IPS-18c (cell line): ENCODE results near the gene PDXK.

Experiments
- H3K4me3 ChIP-seq: 2 replicates; pipeline ENCODE4 v1.7.0; 2013; ENCODE audit warnings: low read depth, mild to moderate bottlenecking, low read length, moderate library complexity; ENCODE audit not compliant: insufficient read depth
- H3K9me3 ChIP-seq: one replicate; pipeline ENCODE4 v1.6.1; 2013; ENCODE audit warnings: mild to moderate bottlenecking, low read length, moderate library complexity; ENCODE audit not compliant: control insufficient read depth, insufficient read depth

PDXK gene

DNA sequence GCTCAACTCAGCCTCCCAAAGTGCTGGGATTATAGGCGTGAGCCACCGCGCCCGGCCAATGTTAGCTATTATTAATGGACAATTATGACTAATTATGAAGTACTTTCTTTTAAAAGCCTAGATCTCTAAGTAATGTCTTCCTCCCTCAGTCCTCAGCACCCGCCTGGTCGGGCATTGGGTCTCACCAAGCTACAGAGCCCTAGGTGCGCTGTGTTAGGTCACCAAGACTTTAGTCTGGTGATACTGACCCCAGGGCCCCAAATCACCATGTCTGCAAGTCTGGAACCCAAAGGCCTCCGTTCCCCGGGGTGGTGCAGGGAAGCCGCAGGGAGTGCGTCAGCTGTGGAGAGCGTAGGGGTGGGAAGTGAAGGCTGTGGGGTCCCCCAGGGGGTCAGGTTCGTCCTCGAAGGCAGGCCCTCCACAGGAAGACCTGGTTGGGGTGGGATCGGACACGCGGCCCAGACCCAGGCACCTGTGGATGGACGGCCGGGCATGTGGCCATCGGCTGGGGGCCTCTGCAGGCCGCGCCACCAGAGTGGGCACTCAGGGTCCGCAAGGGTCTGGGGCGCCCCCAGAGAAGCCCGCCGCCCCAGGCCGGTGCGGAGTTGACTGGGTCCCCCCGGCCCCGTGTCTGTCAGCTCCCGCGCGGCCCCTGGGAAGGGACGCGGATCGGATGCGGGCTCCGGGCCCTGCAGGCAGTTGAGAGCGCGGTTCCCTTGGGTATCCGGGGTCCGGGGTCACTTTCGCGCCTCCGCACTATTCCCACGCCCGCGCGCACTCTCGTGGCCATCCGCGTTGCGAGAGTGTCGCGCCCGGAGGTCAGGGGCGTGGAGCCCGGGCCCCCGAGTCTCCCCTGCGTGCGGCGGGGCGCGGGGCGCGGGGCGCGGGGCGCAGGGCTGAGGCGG, 710 bp upstream of the PDXK start:
- no peaks in the 10 kb centered on the region for H3K9me3 ChIP-seq

DNA sequence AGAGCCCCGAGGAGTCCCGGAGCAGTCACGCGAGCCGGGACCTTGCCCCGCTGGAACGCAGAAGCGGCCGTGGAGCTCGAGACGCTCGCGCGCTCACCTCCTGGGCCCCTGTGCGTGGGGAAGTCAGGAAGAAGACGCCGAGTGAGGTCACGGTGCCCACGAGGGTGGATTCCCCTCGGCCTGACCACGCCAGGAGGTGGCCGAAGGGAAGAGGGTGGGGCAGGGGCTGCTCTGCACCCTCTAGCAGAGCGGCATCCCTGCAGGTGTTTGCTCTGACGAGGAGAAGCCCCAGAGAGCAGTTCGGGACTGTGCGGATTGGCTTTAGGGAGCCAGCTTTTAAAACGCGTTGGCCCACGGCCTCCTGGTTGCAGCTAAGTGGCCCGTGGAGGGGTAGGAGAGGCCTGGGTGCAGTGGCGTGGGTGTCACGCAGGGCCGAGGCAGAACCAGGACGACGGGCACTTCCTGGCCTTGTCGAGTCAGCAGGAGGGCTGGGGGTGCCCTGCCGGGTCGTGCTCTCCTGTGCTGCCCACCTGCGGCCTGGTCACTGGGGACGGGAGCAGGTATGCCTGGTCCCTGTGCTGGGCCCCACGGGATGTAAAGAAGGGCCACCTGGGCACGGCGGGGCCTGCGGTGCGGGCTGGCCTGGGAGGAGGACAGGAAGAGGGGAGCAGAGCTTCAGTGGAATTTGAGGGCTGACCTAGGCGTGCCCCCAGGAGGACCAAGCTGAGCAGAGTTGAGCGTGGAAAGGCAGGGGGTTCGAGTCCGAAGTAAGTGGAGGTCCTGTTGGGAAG, 1.0 kb downstream of the PDXK start:
- H3K9me3 ChIP-seq, result no peaks in the 10 kb centered on the region
- H3K4me3 ChIP-seq, result peak overlapping the region; percentile 91

More for the DNA sequence above, 710 bp upstream of the PDXK start:
- H3K4me3 ChIP-seq, result peak overlapping the region; percentile 69

DNA sequence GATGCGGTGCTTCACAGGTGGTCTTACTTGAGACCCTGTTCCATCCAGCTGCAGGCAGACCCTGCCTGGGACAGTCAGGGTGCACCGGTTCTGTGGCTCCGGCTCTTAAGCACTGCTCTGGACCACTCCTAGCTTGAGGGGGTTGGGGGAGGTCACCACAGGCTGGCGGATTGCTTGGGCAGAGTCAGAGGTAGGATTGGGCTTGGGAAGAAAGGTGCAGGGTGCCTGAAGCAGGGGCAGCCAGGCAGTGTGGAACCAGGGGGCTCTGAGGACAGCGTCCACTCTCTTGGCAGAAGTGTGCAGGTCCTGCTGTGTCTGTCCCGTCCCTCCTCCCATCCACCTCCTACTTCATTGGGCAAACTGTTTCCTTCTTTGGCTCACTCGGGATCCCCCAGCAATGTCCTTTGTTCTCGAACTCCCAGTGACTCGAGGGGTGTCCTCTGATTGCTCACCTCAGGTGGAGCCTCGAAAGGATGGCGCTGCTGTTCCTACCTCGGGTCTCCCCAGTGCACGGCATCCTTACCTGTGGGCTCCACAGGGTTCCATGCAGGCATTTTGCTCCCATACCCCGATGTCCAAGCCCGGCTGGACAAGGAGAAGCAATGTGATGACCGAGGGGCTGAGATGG, 1.7 kb downstream of the PDXK start:
- H3K9me3 ChIP-seq, result no peaks in the 10 kb centered on the region
- peak overlapping the region; percentile 91 for H3K4me3 ChIP-seq

DNA sequence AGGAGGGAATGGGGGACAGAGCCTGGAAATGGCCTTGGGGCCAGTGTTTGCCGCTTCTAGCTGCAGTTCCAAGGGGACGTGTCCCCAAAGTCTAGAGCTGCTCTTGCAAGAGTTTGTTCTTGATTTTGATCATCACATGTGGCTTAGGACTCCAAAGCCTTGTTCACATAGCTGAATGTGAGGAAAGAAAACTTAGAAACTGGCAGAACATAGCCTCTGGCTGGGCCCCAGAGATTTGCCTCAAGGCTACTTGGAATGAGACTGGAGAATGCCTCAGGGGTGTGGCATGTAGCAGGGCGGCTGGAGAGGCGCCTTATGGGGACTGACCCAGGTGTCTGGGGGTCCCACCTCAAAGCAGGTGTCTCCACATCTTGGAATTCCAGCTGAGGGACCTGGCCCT, 2.3 kb downstream of the PDXK start:
- no peaks in the 10 kb centered on the region for H3K9me3 ChIP-seq
- H3K4me3 ChIP-seq, result no peak overlapping the region

DNA sequence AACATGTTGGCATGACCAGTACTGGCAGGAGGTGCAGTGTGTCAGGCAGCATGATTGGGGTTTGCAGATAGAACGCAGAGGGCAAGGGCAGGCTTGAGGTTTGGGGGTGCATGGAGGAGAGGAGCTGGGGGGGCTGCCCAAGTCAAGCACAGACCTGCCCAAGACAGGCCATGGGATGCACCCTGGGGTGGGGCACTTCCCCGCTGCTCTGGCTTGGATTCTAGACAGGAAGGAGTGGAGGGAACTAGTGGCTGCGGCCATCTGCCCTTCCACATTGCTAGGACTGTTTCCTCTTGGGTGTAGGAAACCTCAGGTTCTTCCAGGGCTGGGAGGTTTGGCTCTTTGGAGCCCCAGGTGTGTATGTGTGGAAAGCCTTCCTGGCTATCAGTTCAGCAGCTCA, 3.0 kb downstream of the PDXK start:
- Histone ChIP-seq H3K4me3 (no peak overlapping the region), H3K9me3 (no peaks in the 10 kb centered on the region)

DNA sequence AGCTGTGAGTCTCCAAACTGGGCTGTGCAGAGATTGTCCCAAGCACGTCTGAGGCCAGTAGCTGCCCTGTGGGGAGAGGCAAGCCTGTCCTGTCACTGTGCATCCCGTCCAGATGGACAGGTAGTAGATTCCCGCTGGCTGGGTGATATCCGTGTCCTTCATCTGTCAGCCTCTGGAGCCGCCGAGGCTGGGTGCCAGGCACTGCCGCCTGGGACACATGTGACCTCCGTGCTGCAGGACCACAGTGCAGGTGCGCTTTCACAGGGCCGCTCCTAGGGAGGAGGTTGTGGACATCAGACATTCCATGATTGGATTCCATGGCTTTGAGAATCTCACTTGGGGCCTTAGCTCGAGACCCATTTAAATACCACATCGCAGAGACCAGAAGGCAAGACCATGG, 4.7 kb downstream of the PDXK start:
- Histone ChIP-seq H3K4me3 (no peak overlapping the region), H3K9me3 (no peaks in the 10 kb centered on the region)

DNA sequence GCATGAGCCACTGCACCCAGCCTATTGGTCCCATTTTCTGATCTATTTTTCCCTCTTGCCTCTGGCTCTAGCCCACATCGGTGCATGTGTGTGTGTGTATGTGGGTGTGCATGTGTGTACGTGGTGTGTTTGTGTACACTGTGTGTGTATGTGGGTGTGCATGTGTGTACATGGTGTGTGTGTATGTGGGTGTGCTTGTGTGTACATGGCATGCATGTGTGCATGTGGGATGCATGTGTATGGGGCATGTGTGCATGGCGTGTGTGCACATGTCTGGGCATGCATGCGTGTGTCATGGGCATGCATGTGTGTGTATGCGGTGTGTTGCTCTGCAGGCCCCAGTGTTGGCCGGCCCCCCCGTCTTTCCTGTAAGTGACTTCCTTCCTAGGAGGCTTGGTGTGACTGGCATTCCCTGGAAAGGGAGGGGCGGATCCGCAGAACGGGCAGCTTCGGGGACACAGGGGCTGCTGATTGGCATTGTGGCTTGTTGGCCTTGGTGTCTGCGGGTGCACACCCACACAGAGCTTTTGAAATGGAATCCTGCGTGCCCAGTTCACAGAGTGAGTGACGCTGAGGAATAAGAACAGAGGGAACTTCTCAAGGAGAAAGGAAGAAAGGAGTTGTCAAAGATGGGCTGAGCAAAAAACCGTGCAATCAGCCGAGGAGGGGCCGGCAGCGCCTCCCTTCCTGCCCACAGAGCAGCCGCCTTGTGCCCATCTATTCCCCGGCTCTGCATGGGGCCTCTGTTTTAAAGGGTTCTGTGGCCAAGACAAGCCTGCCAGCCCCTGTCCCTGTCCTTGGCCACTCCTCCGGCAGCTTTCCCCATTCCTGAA, 8.0 kb downstream of the PDXK start:
- Histone ChIP-seq H3K4me3 (no peak overlapping the region), H3K9me3 (no peaks in the 10 kb centered on the region)

DNA sequence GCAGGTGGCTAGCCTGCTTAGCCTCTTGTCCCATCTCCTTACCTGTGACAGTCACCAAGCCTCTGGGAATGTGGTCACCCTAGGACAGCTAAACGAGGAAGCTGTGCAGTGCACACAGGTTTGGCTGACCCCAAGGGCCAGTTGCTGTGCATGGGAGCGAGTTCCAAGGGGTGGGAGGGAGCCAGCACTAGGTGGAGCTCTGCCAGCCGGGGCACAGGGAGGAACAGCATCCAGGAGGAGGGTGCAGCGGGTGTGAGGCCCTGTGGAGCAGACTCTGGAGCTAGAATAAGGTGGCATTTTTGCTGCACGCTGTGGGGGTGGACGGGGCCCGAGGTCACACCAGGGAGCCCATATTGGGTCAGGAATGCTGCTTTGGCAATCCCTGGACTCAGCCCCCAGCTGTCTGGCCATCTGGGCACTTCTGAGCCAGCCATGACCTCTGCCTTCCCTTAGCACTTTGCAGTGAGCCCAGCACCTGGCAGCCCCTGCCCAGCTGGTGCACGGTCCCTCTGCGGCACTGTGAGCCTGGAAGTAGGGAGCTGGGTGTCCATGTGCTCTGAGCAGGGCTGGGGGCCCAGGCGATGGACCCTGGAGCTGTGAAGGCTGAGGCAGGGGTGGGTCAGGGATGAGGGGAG, 8.7 kb downstream of the PDXK start:
- Histone ChIP-seq H3K9me3 (no peaks in the 10 kb centered on the region), H3K4me3 (no peak overlapping the region)

DNA sequence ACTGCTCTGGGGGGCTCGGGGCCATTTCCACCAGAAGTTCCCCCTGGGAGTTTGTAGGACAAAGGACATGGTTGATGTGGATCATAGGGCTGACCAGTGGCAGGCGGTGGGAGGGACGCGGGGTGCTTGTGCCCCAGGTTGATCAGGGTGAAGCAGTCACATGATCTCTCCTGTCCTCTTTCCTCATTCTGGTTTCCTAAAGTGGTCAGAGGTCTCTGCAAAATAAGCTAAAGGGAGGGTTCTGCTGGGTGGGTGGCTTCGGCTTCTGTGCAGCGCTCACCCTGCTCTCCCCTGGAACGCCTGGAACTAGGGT, 9.2 kb downstream of the PDXK start:
- H3K4me3 ChIP-seq, result peak overlapping the region; percentile 74

DNA sequence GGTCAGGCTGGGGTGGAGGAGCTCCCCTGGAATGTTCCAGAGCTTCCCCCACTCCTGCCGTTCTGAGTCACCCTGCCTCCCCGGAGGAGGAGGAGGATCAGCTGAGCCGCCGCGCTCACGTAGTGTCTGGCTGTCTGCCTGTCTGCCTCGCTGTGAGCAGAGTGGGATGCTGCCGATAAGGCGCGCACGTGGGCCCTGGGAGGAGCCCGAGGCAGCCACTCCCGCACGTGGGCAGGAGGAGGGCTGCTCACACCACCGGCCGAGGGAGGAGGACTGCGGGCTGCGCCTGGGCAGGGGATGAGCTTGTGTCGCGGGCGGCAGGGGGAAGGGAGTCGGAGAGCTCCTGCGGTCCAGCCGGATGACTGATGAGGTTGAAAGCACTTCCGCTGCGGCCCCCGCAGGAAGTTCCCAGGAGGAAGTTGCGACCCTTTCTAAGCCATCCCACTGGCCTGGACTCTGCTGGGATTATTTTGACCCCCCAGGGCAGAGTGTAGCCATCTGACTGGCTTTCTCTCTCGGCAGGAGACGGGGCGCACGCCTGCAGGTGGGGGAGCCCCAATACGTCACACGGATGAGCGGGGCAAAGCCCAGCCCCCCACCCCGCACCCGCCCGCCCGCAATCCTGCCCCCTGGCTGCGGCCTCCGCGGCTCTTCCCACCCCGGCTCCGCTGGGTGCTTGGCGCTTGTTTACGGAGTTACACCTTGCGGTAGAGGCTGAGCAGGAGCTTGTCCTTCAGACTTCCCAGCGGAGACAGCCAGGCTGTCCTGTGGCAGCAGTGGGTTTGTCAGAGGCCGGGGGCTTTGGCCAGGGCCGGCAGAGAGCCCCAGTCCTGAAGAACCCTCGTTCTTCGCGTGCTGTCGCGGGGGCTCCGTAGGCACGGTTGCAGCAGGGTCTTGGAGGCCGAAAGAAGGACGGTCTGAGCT, 9.8 kb downstream of the PDXK start:
- Histone ChIP-seq H3K9me3 (no peaks in the 10 kb centered on the region), H3K4me3 (peak overlapping the region; percentile 74)

More for the DNA sequence above, 9.2 kb downstream of the PDXK start:
- H3K9me3 ChIP-seq, result no peaks in the 10 kb centered on the region

DNA sequence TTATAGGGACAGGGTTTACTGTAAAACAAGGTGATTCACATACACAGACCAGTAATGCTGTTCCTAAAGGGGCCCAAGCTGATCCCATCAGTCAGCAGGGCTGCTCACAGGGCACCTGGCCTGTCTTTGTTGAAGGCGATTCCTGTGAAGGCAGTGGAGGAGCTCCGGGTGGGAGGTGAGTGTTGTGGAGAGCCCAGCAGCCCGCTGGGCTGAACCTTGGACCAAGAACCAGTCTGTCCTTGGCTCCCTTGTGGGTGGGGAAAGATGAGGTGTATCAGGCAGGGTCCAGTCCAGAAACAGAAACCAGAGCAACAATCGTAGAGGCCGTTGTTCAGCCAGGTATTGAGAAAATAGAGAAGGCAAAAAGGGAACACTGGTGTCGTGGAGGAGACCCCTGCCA, 12.5 kb downstream of the PDXK start:
- Histone ChIP-seq H3K4me3 (no peak overlapping the region), H3K9me3 (no peaks in the 10 kb centered on the region)

DNA sequence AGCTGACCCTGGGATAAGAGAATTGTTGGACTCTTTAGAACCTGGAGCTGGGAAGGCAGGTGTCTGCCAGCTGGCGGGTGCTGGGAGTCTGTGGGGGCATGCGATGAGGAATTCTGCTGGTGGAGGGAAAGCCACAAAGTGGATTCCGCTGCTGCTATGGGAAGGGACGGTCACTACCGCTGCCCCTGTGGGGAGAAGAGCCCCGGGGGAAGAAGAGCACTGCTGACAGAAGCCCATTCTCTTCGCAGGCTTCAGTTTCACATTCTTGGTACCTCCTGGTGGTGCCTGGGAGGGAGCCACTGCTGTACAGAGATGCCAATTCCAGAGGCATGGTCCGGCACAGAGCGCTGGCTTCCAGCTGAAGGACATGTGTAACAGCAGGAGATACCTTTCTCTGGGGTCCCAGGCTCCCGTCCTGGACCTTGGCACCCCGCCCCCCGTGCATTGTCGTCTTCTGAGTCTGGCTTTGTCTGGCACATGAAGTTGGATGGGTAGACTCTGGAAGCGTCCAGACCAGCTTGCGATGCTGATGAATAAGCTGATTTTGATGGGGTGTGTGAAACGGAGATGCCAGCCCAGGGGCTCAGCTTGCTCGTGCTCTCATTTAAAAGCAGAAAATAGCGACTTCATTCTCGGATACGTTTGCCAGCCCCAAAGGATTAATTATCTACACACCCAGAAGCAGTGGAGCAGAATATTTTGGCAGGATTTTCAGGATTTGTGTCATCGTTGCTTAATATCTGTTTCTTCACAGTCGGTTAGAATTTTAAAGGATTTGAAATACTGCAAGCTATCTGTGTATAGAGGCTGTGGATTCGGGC, 13.2 kb downstream of the PDXK start:
- no peak overlapping the region for H3K4me3 ChIP-seq
- H3K9me3 ChIP-seq, result peaks cover 2% of the 10 kb centered on the region

DNA sequence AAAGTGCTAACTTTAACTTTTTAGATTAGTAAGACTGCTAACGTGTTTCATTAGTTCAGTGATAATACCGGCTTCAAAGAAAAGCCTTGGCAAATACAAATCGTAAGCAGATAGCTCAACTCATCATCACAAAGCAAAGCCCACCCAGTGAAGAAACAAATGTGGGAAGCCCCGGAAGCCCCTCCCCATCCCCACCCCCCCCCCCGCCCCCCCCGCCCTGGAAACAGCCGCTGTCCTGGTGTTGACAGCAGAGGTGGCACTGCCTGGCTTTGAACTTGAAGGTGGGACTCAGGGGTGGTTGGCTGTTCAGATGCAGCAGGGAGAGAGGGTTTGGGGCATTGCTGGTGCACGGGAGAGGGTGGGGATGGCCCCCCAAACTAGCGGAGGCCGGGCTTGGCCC, 14.1 kb downstream of the PDXK start:
- Histone ChIP-seq H3K9me3 (peaks cover 2% of the 10 kb centered on the region), H3K4me3 (no peak overlapping the region)

DNA sequence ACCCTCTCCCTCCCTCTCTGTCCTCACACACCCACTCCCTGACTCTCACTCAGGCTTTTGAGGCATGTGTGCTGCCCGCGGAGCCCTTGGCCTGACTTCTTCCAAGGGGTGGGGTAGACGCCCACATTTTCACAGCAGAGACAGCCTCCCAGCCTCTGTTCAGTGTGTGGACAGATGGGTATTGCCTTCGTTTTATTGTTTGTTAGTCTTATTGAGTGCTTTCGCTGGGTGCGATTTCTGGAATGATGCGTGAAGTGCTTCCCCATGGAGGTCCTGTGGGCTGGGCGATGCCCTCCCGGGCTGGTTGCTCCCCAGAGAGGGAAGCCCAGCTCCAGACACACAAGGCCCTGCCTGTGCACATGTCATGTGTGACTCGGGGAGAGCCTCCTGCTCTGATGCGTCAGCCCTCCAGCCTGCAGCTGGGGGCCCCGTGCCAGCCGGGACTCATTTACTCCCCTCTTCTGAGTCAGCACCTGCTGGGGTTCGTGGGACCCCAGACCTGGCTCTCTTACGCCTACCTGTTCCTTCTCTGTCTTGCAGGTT, 14.7 kb downstream of the PDXK start:
- H3K4me3 ChIP-seq, result no peak overlapping the region
- H3K9me3 ChIP-seq, result peaks cover 2% of the 10 kb centered on the region
